Heart left ventricle (tissue), 13 donors: ENCODE measurements around the gene IL15RA.

Experiments used
- CTCF ChIP-seq, 12 donors: fragments of 200-600 bp; sonication (generic) in 4 of 12; IDR thresholded peaks; one replicate each; pipeline versions ENCODE4 v1.5.0 to v1.8.0; 2018 to 2022; ENCODE audit warnings: antibody characterized with exemption in 12 of 12, mild to moderate bottlenecking in 5 of 12
- POLR2A ChIP-seq, 2 donors: fragments of 450-650 bp; IDR thresholded peaks; one replicate each; pipeline ENCODE4 v1.6.1; 2017; ENCODE audit warnings: antibody characterized with exemption in 2 of 2, mild to moderate bottlenecking in 2 of 2, moderate library complexity in 2 of 2
- donor health status: ischemic (EF 13 %, LVEDD 7.1; RV severe dilation, severe dysfunction).
- donor health status: DM: no; HTN: yes; CAD: no.
- donor health status: DM: no; HTN: no; CAD: no.
- donor health status: ischemic (EF 25% LVEDD 6.9; RV normal size, moderate dysfunction).
- donor health status: ischemic (EF 25% LVEDD 5.7; RV mildly dilated, moderate dysfunction).
- donor health status: ischemic (EF 35%, LVEDD 5.7; RV mildly dilated, moderate dysfunction).
- donor health status: nonischemic (EF 11% LVEDD 7.7; RV severe dilation, severe dysfunction).
- donor health status: DM: yes; HTN: yes; CAD: no.
- donor health status: PGD.
- donor health status: ischemic (EF 29% LVEDD 5.4; RV normal size, mild dysfunction).
- donor health status: nonischemic (EF 23%, LVEDD 6.1; RV moderate dilation, normal function).

- TF ChIP-seq CTCF (IDR thresholded peaks at IDR 0.05) = no peak
- TF ChIP-seq POLR2A (IDR thresholded peaks at IDR 0.05) = no peak
Observed at GRCh38 chr10:5935628-5936027, 41.7 kb downstream of the IL15RA start.
